Right lobe of liver (tissue), 6 donors: ENCODE results near the gene FLT1. TPM values are rescaled to one million over a fixed set of nuclear protein-coding genes. Genes with fewer than 3 reads are reported as not detected.

Source experiments
- ATAC-seq, 4 donors: fragments of 200-7000 bp; cut with Tn5 transposase; one replicate each; pipeline ENCODE4 v1.9.1; 2020; ENCODE audit warnings: mild to moderate bottlenecking in 4 of 4, moderate library complexity in 4 of 4
- DNase-seq, 3 donors: peaks; one replicate each; pipeline ENCODE4 v3.0.0-alpha.2; 2020
- H3K27ac ChIP-seq, 3 donors: fragments of 200-600 bp; one replicate each; pipeline ENCODE4 v1.8.0; 2022
- H3K27me3 ChIP-seq, 2 donors: fragments of 200-600 bp; one replicate each; pipeline ENCODE4 v1.8.0; 2022
- H3K36me3 ChIP-seq, 4 donors: fragments of 200-600 bp; sonication (generic) in 1 of 4; one replicate each; pipeline versions ENCODE4 v1.5.1 to v1.8.0; 2017 to 2022; ENCODE audit warnings: control low read depth in 1 of 4
- H3K4me1 ChIP-seq, 4 donors: fragments of 200-600 bp; sonication (generic) in 1 of 4; one replicate each; pipeline versions ENCODE4 v1.5.1 to v1.8.0; 2017 to 2022; ENCODE audit warnings: control low read depth in 1 of 4
- H3K4me3 ChIP-seq, 3 donors: fragments of 200-600 bp; one replicate each; pipeline ENCODE4 v1.8.0; 2022
- H3K9me3 ChIP-seq, 4 donors: fragments of 200-600 bp; sonication (generic) in 1 of 4; one replicate each; pipeline versions ENCODE4 v1.5.1 to v1.8.0; 2017 to 2022; ENCODE audit warnings: control low read depth in 1 of 4
- POLR2A ChIP-seq: fragments of 450-650 bp; IDR thresholded peaks from one replicate; pipeline ENCODE4 v1.6.1; 2017; ENCODE audit warnings: antibody characterized with exemption, mild to moderate bottlenecking
- WGBS: methylation state at CpG from one replicate; pipeline ENCODE4 v1.1.6; 2018; ENCODE audit warnings: low coverage, low lambda C conversion rate; ENCODE audit not compliant: insufficient coverage; ENCODE audit errors: missing lambda C conversion rate; 5-methylcytosine and 5-hydroxymethylcytosine counted together
- intact Hi-C, 2 donors: fragments of 100-400 bp; cut with DNase I; formaldehyde crosslinking; loops; one replicate each; pipeline versions ENCODE4 v1.11.2 to v1.14.1; 2022
- total RNA-seq, 6 experiments: library from RNA; depleted of rRNA in 2 of 6; stranded (reverse); fragments of >200 nt in 2 of 6; fragmentation: NEBNext Ultra II Directional in 3 of 6; extraction: Animal tissue kit (Norgen Biotek cat#: 25700) in 3 of 6; gene quantifications; one replicate each; pipeline versions ENCODE4 v1.1.0 to v1.2.4, GENCODE V29; 2016 to 2023
- TF ChIP-seq, protein P1 (sequence below), 4 donors: fragments of 200-600 bp in 3 of 4; fragments of 450-650 bp in 1 of 4; IDR thresholded peaks; one replicate each; pipeline versions ENCODE4 v1.5.1 to v1.8.0; 2016 to 2022; ENCODE audit warnings: antibody characterized with exemption in 4 of 4, mild to moderate bottlenecking in 2 of 4
- donor health status: DM: no; HTN: yes; CAD: no.
- donor health status: DM: no; HTN: no; CAD: no.
- donor health status: DM: no; HTN: no; CAD: no.
- donor health status: DM: no; HTN: yes; CAD: no.
- donor health status: DM: no; HTN: yes; CAD: no.

Gene FLT1
- total RNA-seq, 6 experiments from 2014 or later: 10.6 to 66.4 (median 20.5) TPM

DNA sequence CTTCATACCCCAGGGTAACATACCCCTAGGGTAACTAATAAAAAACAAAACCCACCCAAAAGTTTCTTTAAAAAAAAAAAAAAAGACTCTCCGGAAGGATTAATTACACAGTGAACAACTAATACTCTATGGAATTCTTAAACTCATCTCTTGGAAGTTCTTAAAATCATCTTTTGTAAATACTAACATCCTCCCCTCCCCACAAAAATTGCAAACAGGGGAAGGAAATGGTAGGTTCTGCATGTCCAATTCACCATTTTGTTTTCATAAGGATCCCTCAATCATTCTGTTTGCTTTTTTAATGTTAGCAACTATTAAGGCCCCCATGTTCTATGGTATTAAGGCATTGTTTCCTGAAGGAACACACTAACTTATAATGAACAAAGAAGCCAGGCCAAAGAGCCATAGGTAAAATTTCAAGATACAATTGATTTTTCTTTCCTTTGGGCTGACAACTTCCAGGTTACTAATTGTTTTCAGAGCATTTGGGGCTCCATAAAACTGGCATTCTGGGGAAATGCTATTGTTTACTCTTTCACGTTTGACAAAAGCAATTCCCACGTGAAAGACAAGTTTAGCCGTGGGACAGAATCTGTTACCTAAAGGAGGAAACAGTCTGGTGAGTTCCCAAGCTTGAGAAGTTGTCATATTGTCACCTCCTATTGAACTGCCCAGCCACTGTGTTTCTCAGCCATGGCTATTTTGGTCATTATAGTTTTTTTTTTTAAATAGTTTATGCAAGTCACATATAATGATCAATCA, 107.0 kb downstream of the FLT1 start:
- TF ChIP-seq, protein P1, sequence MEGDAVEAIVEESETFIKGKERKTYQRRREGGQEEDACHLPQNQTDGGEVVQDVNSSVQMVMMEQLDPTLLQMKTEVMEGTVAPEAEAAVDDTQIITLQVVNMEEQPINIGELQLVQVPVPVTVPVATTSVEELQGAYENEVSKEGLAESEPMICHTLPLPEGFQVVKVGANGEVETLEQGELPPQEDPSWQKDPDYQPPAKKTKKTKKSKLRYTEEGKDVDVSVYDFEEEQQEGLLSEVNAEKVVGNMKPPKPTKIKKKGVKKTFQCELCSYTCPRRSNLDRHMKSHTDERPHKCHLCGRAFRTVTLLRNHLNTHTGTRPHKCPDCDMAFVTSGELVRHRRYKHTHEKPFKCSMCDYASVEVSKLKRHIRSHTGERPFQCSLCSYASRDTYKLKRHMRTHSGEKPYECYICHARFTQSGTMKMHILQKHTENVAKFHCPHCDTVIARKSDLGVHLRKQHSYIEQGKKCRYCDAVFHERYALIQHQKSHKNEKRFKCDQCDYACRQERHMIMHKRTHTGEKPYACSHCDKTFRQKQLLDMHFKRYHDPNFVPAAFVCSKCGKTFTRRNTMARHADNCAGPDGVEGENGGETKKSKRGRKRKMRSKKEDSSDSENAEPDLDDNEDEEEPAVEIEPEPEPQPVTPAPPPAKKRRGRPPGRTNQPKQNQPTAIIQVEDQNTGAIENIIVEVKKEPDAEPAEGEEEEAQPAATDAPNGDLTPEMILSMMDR (IDR thresholded peaks at IDR 0.05): no peak
- TF ChIP-seq POLR2A: no peak
- Histone ChIP-seq H3K4me3 (no peak overlapping the region), H3K4me1 (no peaks in the 10 kb centered on the region), H3K27ac (no peak overlapping the region), H3K9me3 (no peaks in the 10 kb centered on the region), H3K36me3 (no peaks in the 10 kb centered on the region), H3K27me3 (peaks cover 0 to 4% of the 10 kb centered on the region in 2 donors)
- intact Hi-C loops: no loop called here
- ATAC-seq (no peak), DNase-seq (no peak)
- 35% methylated on average over 4 of the region's 4 CpGs for WGBS

DNA sequence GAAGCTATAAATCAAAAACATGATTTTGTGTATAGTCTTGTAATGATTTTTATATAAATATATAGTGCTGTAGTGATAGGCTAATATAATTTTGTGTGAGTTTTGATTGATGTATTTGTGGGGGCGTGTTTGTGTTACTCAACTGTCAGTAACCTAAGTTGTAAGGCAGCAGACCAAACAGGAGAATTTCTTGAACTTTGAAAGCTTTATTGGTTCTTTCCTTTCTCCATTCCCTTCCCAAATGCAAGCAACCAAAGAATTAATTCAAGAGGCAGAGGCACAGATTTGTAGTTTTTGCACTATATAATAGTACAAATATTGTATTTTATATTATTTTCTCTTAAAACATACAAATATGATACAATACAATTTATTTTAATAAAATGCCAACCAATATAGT, 109.6 kb downstream of the FLT1 start:
- Histone ChIP-seq H3K9me3 (no peaks in the 10 kb centered on the region), H3K4me3 (no peak overlapping the region), H3K27ac (no peak overlapping the region), H3K27me3 (peaks cover 0 to 4% of the 10 kb centered on the region in 2 donors), H3K4me1 (no peaks in the 10 kb centered on the region), H3K36me3 (no peaks in the 10 kb centered on the region)
- DNase-seq (no peak), ATAC-seq (no peak)
- WGBS: 39% methylated on average over 1 of the region's 1 CpG
- TF ChIP-seq POLR2A: no peak
- TF ChIP-seq, protein P1 (IDR thresholded peaks at IDR 0.05): no peak
- intact Hi-C loops: no loop called here

DNA sequence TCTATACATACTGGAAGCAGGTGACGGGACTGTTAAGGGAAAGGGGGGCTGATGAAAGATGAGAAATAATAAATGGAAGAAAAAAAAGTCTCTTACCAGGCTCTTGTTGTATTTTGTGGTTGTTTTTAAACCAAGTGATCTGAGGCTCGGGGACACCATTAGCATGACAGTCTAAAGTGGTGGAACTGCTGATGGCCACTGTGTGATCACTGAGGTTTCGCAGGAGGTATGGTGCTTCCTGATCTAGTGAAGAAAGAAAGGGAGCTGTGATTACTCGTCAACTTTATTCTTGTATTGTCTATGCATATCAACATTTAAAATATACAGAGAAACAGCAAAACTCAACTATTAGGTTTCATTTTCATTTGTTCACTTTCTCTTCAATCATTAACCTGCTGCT, 110.1 kb downstream of the FLT1 start:
- WGBS: 65% methylated on average over 4 of the region's 4 CpGs

DNA sequence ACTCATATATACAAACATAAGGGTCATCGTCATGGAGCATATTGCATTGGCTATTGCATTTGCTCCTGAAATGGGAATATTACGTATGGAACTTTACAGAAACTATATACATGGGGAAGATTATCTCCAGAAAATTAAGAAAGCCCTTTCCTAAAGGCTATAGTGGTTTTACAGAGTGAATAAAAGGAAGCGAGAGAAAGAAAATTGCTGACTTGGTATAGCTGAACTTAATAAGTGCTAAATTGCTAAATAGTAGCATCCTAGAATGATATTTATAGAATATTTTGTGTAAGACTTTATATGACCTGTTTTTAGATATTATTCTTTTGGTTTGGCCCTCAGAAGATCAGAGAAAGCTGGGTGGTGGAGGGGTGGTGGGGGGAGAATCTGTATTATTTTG, 114.6 kb downstream of the FLT1 start:
- TF ChIP-seq, protein P1 (IDR thresholded peaks at IDR 0.05): no peak
- TF ChIP-seq POLR2A: no peak
- no peak overlapping the region for H3K4me3 ChIP-seq
- H3K9me3 ChIP-seq: no peaks in the 10 kb centered on the region
- intact Hi-C loops: no loop called here
- no peak overlapping the region for H3K27ac ChIP-seq
- H3K36me3 ChIP-seq: no peaks in the 10 kb centered on the region
- H3K27me3 ChIP-seq: no peaks in the 10 kb centered on the region
- 87% methylated on average over 3 of the region's 3 CpGs for WGBS
- DNase-seq: no peak
- H3K4me1 ChIP-seq: no peaks in the 10 kb centered on the region
- ATAC-seq: no peak

More for the DNA sequence above, 110.1 kb downstream of the FLT1 start:
- TF ChIP-seq POLR2A: no peak
- Histone ChIP-seq H3K4me1 (no peaks in the 10 kb centered on the region), H3K36me3 (no peaks in the 10 kb centered on the region), H3K4me3 (no peak overlapping the region), H3K27ac (no peak overlapping the region), H3K27me3 (peaks cover 0 to 4% of the 10 kb centered on the region in 2 donors), H3K9me3 (no peaks in the 10 kb centered on the region)
- DNase-seq (no peak), ATAC-seq (no peak)
- intact Hi-C loops: no loop called here

DNA sequence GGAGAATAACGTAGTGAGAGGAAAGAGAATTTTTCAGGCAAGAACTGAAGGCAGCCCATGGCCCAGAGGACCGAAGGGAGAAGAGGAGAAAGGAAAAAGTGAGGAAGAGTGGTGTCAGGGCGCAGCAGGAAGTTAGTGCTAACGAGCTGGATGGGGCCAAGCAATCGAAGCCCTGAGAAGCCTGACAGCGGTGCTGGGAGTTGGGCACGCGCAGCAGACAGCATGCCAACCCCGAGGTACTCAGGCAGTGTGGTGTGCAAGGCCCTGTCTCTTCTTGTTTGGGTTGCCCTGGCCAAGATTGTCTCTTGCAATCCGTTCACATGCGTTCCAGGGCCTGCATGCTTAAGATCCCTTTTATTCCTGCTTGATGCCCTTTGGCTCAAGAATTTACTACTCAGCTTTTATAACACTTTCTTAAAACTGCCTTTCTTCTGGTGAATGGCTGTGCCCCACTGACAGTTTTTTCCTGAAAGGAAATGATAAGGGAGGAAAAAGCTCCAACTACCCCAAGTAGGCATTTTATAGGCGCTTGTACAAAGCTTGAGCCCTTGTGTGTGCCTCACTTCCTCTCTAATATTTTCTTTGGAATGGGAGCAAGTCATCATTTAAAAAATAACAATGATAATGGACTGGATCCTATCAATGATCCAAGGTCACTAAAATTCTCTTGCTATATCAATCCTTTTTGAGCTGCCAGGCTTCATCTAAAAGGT, 115.4 kb downstream of the FLT1 start:
- Histone ChIP-seq H3K36me3 (no peaks in the 10 kb centered on the region), H3K27me3 (no peaks in the 10 kb centered on the region), H3K4me3 (no peak overlapping the region), H3K27ac (no peak overlapping the region), H3K9me3 (no peaks in the 10 kb centered on the region), H3K4me1 (no peaks in the 10 kb centered on the region)
- ATAC-seq (peak in 3 of 4 donors; percentile 12 to 43 (median 41)), DNase-seq (no peak)
- intact Hi-C loops: no loop called here
- WGBS: 67% methylated on average over 10 of the region's 12 CpGs
- TF ChIP-seq POLR2A: no peak
- TF ChIP-seq, protein P1 (IDR thresholded peaks at IDR 0.05): no peak
